ENCODE measurements around the gene CCDC71L.
A peak's percentile ranks its signal among the peaks of the same experiment; 100 is the strongest.

The CCDC71L gene

DNA sequence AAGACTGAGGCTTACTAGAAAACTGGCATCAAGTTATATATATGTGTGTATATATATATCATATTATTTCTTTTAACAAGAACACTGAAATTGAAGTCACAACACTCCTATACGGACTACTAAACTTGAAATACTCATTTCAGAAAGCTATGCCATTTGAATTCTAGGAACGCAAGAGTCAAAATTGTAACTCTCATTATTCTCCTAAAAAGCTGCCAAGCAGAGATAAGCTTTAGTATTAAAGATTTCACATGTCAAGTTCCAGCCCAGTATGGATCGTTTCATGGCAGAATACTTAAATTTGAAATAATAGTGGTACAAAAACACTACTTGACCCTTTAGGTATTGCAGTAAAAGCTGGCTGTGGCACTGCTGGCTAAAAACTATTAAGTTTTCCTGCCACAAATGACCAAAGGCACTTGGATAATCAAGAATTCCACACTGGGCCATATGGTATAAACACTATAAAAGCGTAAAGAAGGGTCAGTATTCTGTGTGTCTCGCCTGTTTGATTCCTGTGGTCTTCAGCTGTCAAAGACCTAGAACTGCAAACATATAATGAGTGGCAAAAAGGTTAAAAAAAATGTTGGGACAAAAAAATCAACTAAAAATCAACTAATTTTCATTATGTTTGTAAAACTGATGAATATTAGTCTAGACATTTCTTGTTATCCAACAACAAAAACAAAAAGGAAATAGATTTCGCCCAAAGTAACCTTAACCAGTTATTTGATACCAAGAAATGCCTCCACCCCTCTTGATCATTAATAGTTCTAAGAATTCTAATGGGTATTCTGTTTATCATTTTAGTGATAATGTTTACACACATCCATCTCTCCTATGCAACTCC is 2.4 kb downstream of the CCDC71L start:
- FAIRE-seq = no peak

- no peak for FAIRE-seq
Measured at GRCh38 chr7:106657085-106657991, 3.6 kb downstream of the CCDC71L start.

- no peak for FAIRE-seq
Measured at GRCh38 chr7:106655703-106656498, 5.1 kb downstream of the CCDC71L start.

- FAIRE-seq = no peak
Measured at GRCh38 chr7:106653488-106653887, 7.5 kb downstream of the CCDC71L start.

DNA sequence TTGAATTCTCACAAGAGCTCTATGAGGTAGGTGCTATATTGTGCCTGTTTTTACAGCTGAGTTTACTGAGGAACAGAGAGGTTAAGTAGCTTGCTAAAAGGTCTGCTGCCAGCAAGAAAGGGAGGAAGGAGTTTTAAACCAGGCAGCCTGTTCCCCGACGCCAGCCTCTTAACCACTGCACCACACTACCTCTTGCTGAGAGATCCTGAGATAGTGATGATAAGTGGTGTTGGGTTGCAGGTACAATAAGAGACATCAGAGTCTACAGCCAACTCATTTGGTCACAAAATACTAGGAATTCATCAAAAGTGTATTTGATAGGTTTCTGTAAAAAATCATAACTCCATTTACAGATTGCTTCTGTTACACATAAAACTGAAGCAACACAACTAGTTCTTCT is 8.0 kb downstream of the CCDC71L start:
- no peak for FAIRE-seq

DNA sequence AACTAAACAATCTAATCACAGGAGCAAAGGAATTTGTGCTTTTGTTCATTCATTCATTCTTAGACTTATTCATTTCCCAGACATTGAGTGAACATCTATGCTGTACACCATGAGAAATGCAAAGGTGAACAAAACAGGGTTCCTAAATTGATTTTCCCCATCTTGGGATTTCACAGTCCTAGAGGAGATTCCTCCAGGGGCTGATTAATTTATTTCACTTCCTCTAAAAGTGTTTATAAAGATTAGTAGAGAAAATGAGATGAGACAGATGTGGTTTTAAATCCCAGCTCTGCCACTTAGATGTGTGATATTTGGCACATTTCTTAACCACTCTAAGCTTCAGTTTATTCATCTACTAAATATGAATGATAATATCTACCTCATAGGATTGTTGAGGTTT is 8.9 kb downstream of the CCDC71L start:
- FAIRE-seq = no peak

DNA sequence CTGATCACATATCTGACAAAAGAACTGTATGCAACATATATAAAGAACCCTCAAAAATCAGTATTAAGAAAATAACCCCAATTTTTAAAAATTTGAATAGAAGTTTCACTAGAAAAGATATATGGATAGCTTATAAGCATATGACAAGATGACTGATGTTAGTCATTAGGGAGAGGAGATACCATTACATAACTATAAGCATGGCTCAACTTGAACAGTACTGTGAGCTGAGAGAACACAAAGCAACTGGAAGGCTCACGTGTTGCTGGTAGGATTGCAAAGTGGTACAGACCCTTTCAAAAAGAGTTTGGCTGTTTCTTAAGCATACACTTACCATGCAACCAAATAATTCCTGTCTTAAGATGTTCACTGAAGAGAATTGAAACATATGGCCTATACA is 14.7 kb downstream of the CCDC71L start:
- FAIRE-seq = no peak

GRCh38 chr7:106644999-106645398 is 16.0 kb downstream of the CCDC71L start:
- FAIRE-seq = no peak

GRCh38 chr7:106643216-106644000 is 17.6 kb downstream of the CCDC71L start:
- FAIRE-seq = peak; percentile 35

- FAIRE-seq = no peak
Measured at GRCh38 chr7:106641416-106641815, 19.5 kb downstream of the CCDC71L start.

- no peak for FAIRE-seq
Measured at GRCh38 chr7:106640368-106641141, 20.4 kb downstream of the CCDC71L start.

DNA sequence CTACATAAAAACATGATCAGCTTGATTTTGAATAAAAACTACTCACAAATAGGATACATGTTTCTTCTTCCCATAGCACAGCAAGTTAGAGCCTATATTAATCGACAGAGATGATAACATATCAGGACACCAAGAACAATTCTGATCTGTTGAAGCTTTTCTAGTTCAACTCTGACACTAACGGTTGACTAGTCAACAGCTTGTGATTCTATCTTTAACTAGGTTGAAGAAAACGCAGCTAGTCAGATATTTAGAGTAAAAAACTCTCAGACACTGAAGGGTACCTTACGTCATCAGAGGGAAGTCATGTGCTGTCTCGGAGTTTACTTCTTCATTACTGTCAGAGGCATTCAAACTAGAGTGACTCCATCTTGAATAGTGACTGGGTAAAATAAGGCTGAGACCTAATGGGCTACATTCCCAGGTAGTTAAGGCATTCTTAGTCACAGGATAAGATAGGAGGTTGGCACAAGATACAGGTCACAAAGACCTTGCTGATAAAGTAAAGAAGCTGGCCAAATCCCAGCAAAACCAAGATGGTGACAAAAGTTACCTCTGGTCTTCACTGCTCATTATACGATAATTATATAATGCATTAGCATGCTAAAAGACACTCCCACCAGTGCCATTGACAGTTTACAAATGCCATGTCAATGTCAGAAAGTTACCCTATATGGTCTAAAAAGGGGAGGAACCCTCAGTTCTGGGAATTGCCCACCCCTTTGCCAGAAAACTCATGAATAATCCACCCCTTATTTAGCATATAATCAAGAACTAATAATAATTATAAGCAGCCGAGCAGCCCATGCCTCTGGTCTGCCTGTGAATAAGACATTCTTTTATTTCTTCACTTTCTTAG is 21.3 kb downstream of the CCDC71L start:
- no peak for FAIRE-seq

DNA sequence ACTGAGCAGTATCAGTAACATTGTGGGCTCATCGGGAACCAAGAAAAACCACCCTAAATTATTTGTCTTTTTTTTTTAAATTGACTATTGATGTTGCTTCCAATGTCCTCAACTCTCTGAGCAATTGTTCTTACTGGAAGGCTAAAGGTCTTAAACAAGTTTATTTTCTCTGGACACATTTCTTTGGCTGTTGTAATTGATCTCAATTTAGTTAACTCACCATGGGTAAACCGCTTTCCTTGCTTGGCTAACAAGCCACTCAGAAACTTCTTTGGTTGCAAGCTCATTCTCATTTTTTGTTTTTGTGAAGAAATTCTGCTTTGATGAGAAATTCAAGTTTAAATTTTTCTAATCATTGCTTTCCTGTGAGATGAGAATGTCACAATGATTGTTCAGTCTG is 25.5 kb downstream of the CCDC71L start:
- no peak for FAIRE-seq

- no peak for FAIRE-seq
Measured at GRCh38 chr7:106634958-106635357, 26.0 kb downstream of the CCDC71L start.

DNA sequence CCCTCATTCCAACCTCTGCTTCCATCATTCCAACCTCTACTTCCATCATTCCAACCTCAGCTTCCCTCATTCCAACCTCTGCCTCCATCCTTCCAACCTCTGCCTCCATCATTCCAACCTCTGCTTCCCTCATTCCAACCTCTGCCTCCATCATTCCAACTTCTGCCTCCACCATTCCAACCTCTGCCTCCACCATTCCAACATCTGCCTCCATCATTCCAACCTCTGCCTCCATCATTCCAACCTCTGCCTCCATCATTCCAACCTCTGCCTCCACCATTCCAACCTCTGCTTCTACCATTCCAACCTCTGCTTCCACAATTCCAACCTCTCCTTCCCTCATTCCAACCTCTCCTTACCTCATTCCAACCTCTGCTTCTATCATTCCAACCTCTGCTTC is 30.3 kb downstream of the CCDC71L start:
- FAIRE-seq = no peak

DNA sequence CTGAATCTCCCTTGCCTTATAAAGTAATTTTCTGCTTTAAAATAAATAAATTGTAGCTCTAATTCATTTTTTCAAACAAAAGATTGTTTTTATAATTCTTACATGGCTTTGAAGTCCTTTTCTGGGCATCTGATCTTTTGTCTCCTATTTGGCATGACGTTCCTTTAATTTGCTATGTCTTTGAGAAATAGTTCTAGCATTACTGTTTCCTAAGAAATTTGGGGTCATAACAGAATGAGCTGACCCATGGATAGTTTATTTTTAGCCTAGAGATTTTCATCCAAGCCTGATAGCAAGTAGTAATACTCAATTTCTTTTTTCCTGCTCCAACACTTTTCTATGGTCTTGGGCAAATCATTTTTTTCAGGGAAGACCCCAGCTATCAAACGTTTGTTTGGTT is 31.4 kb downstream of the CCDC71L start:
- FAIRE-seq = no peak

DNA sequence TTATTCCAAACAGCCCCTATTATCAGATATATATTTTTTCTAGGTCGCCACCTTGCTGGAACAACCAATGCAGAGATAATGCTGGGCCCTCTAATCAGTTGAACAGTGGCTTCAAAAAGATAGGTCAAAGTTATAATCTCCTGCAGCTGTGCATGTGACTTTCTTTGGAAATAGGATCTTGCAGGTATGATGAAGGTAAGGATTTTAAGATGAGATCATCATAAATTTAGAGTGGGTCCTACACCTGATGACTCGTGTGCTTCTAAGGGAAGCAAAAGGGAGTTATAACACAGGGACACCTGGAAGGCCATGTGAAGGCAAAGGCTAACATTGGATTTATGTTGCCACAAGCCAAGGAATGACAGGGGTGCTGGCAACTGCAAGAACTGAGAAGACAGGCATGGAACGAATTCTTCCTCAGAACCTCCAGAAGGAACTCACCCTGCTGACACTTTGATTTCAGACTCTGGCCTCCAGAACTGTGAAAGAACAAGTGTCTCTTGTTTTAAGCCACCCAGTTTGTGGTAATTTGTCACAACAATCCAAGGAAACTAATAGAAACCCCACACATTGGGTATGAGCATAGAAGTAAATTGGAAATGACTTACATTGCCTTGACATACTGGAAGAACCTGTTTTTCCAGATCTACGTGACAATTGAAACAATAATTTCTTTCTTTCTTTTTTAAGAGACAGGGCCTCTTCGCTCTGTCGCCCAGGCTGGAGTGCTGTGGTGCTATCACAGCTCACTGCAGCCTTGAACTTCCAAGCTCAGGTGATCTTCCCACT is 34.4 kb downstream of the CCDC71L start:
- no peak for FAIRE-seq

GRCh38 chr7:106625678-106626301 is 35.2 kb downstream of the CCDC71L start:
- no peak for FAIRE-seq

GRCh38 chr7:106623853-106624252 is 37.1 kb downstream of the CCDC71L start:
- no peak for FAIRE-seq
